Rectal smooth muscle tissue (tissue), 1 donor: ENCODE results near the gene SMARCD1.

Source experiments
- H3K27ac ChIP-seq: one replicate; pipeline ENCODE4 v1.7.0; 2013; ENCODE audit warnings: low read depth, low read length, inconsistent platforms
- H3K27me3 ChIP-seq: one replicate; pipeline ENCODE4 v1.7.0; 2013; ENCODE audit warnings: low read length; ENCODE audit not compliant: control insufficient read depth, insufficient read depth
- H3K36me3 ChIP-seq: one replicate; pipeline ENCODE4 v1.7.0; 2013; ENCODE audit warnings: low read length; ENCODE audit not compliant: control insufficient read depth, insufficient read depth
- H3K4me1 ChIP-seq: one replicate; pipeline ENCODE4 v1.7.0; 2013; ENCODE audit warnings: low read length; ENCODE audit not compliant: control insufficient read depth, insufficient read depth
- H3K4me3 ChIP-seq: one replicate; pipeline ENCODE4 v1.7.0; 2013; ENCODE audit warnings: low read length
- H3K9ac ChIP-seq: one replicate; pipeline ENCODE4 v1.7.0; 2013; ENCODE audit warnings: low read length

Gene SMARCD1

GRCh38 chr12:50084775-50085614 is at the start of gene SMARCD1:
SMARCD1 (plus strand) TSS chr12:50085342; CDS start chr12:50085370, 28 bp downstream.
- Histone ChIP-seq H3K9ac (peak within 1 kb of the TSS; percentile 45), H3K27ac (peak within 1 kb of the TSS; percentile 93), H3K27me3 (no peaks in the 10 kb centered on the region), H3K4me3 (peak within 1 kb of the TSS; percentile 65), H3K36me3 (peaks cover 9% of the 10 kb centered on the region), H3K4me1 (no peaks in the 10 kb centered on the region)

- H3K4me3 ChIP-seq: no peak overlapping the region
- no peak overlapping the region for H3K27ac ChIP-seq
- no peaks in the 10 kb centered on the region for H3K36me3 ChIP-seq
- H3K9ac ChIP-seq: no peak overlapping the region
- H3K4me1 ChIP-seq: no peaks in the 10 kb centered on the region
- no peaks in the 10 kb centered on the region for H3K27me3 ChIP-seq
Measured at GRCh38 chr12:50038336-50038735, 46.8 kb upstream of the SMARCD1 start.

GRCh38 chr12:50039151-50039835 is 45.8 kb upstream of the SMARCD1 start:
- no peaks in the 10 kb centered on the region for H3K4me1 ChIP-seq
- no peaks in the 10 kb centered on the region for H3K27me3 ChIP-seq
- H3K9ac ChIP-seq: no peak overlapping the region
- H3K27ac ChIP-seq: no peak overlapping the region
- H3K36me3 ChIP-seq: no peaks in the 10 kb centered on the region
- H3K4me3 ChIP-seq: no peak overlapping the region

- Histone ChIP-seq H3K27me3 (no peaks in the 10 kb centered on the region), H3K4me1 (no peaks in the 10 kb centered on the region), H3K36me3 (no peaks in the 10 kb centered on the region), H3K4me3 (no peak overlapping the region), H3K27ac (no peak overlapping the region), H3K9ac (no peak overlapping the region)
Measured at GRCh38 chr12:50040657-50041056, 44.5 kb upstream of the SMARCD1 start.

- no peaks in the 10 kb centered on the region for H3K27me3 ChIP-seq
- H3K27ac ChIP-seq: no peak overlapping the region
- no peak overlapping the region for H3K4me3 ChIP-seq
- H3K36me3 ChIP-seq: no peaks in the 10 kb centered on the region
- H3K9ac ChIP-seq: no peak overlapping the region
- no peaks in the 10 kb centered on the region for H3K4me1 ChIP-seq
Measured at GRCh38 chr12:50041062-50041860, 43.9 kb upstream of the SMARCD1 start.

GRCh38 chr12:50041962-50042361 is 43.2 kb upstream of the SMARCD1 start:
- H3K36me3 ChIP-seq: no peaks in the 10 kb centered on the region

GRCh38 chr12:50042693-50043092 is 42.4 kb upstream of the SMARCD1 start:
- H3K4me3 ChIP-seq: no peak overlapping the region
- no peak overlapping the region for H3K9ac ChIP-seq
- no peak overlapping the region for H3K27ac ChIP-seq
- H3K4me1 ChIP-seq: no peaks in the 10 kb centered on the region
- H3K36me3 ChIP-seq: no peaks in the 10 kb centered on the region
- H3K27me3 ChIP-seq: peaks cover 3% of the 10 kb centered on the region

More at GRCh38 chr12:50041962-50042361, 43.2 kb upstream of the SMARCD1 start:
- Histone ChIP-seq H3K27me3 (no peaks in the 10 kb centered on the region), H3K9ac (no peak overlapping the region), H3K27ac (no peak overlapping the region), H3K4me3 (no peak overlapping the region), H3K4me1 (no peaks in the 10 kb centered on the region)

- Histone ChIP-seq H3K27ac (no peak overlapping the region), H3K9ac (no peak overlapping the region), H3K4me1 (no peaks in the 10 kb centered on the region), H3K27me3 (peaks cover 3% of the 10 kb centered on the region), H3K36me3 (no peaks in the 10 kb centered on the region), H3K4me3 (no peak overlapping the region)
Measured at GRCh38 chr12:50043308-50043707, 41.8 kb upstream of the SMARCD1 start.

- H3K27ac ChIP-seq: no peak overlapping the region
- no peak overlapping the region for H3K9ac ChIP-seq
- no peak overlapping the region for H3K4me3 ChIP-seq
- no peaks in the 10 kb centered on the region for H3K4me1 ChIP-seq
- H3K27me3 ChIP-seq: peaks cover 3% of the 10 kb centered on the region
- no peaks in the 10 kb centered on the region for H3K36me3 ChIP-seq
Measured at GRCh38 chr12:50043854-50044253, 41.3 kb upstream of the SMARCD1 start.

GRCh38 chr12:50047693-50048250 is 37.4 kb upstream of the SMARCD1 start:
- Histone ChIP-seq H3K36me3 (no peaks in the 10 kb centered on the region), H3K27me3 (peaks cover 3% of the 10 kb centered on the region), H3K4me3 (no peak overlapping the region), H3K4me1 (no peaks in the 10 kb centered on the region), H3K27ac (no peak overlapping the region), H3K9ac (no peak overlapping the region)

GRCh38 chr12:50049254-50050118 is 35.7 kb upstream of the SMARCD1 start:
- Histone ChIP-seq H3K9ac (no peak overlapping the region), H3K36me3 (no peaks in the 10 kb centered on the region), H3K4me3 (no peak overlapping the region)

More at GRCh38 chr12:50049254-50050118, 35.7 kb upstream of the SMARCD1 start:
- Histone ChIP-seq H3K27me3 (peaks cover 3% of the 10 kb centered on the region), H3K4me1 (no peaks in the 10 kb centered on the region), H3K27ac (no peak overlapping the region)
